VCaP (cell line): ENCODE results near the gene HSD11B1.

Source experiments
- H3K27ac ChIP-seq: fragments of 450-650 bp; 2 replicates; pipeline ENCODE4 v1.5.1; 2017
- TF ChIP-seq, protein P1 (sequence below): fragments of 450-650 bp; conservative IDR thresholded peaks from 2 replicates; pipeline ENCODE4 v1.5.1; 2017; ENCODE audit warnings: mild to moderate bottlenecking, moderate library complexity

HSD11B1 gene

DNA sequence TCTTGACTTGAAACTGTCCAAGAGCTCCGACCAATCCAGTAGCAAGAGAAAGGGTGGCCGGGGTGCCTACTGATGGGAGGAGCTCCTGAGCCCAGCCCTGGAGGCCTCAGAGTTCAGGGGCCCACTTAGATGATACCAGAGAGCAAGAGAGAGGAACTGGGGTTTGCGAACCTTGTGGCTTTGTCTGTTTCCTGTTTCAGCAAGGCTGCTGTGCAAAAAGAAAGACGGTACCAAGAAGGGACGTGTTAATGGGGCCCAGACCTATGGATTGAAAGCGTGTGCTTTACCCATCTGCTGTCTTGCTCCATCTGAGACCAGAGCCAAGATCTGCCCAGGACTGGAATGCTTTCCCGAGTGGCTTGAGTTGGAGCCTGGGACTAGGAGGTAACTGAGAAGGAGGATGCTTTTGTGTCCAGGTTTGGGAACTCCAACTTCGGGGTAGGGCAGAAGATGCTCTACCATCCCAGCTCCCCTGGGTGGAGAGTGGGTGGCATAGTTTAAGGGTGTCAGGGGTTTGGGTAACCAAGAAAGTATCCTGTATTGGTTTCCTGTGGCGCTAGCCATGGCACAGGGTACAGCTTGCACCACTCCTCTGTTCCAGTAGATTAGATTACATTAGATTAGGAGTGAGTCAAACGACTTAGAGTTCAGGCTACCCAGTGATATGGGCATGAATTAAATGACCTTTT lies 51.4 kb downstream of the HSD11B1 start, which contains the start of gene TRAF3IP3:
TSS of gene TRAF3IP3 (plus strand) at position 128 of the 689 bp plus-strand sequence. CDS start 3,987 bp downstream, outside the sequence.
- TF ChIP-seq, protein P1, sequence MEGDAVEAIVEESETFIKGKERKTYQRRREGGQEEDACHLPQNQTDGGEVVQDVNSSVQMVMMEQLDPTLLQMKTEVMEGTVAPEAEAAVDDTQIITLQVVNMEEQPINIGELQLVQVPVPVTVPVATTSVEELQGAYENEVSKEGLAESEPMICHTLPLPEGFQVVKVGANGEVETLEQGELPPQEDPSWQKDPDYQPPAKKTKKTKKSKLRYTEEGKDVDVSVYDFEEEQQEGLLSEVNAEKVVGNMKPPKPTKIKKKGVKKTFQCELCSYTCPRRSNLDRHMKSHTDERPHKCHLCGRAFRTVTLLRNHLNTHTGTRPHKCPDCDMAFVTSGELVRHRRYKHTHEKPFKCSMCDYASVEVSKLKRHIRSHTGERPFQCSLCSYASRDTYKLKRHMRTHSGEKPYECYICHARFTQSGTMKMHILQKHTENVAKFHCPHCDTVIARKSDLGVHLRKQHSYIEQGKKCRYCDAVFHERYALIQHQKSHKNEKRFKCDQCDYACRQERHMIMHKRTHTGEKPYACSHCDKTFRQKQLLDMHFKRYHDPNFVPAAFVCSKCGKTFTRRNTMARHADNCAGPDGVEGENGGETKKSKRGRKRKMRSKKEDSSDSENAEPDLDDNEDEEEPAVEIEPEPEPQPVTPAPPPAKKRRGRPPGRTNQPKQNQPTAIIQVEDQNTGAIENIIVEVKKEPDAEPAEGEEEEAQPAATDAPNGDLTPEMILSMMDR = no peak
- H3K27ac ChIP-seq = no peak within 1 kb of the TSS

DNA sequence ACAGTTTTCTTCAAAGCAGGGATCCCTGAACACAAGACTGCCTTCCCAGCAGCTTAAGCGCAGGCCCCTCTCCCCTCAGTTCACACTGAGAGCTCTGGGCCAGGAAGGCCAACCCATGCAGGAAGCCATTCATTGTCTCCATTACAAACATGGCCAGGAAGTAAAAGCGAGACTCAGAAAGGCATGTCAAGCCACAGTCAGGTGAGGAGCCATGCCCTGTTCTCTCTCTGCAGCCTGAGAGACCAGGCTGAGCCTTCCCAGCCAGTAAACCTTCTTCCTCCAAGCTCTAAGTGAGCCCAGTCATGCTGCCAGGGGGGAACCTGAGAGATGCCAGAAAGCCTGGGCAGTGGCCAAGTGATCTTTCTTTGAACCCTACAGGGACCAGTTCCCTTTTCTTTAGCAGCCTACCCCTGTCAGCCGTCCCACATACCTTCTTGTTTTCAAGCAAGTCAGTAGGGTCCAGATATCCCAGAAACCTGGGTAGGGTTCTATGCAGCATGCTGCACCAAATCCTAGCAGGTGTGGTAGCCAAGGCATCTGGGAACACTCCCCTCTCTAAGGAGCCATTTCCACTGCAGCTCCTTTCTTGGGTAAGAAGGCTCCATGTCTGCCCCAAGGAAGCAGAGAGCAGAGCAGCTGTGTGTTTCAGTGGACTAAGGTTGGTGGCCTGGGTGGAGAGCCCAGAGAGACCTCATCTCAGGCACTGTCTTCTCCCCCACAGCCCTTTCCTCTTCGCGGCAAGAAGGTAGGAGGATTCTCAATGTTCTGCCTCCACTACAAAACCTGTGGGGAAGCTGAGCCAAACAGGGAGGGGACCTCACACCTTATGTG lies 52.2 kb downstream of the HSD11B1 start:
- H3K27ac ChIP-seq = no peak overlapping the region
- TF ChIP-seq, protein P1 = no peak

DNA sequence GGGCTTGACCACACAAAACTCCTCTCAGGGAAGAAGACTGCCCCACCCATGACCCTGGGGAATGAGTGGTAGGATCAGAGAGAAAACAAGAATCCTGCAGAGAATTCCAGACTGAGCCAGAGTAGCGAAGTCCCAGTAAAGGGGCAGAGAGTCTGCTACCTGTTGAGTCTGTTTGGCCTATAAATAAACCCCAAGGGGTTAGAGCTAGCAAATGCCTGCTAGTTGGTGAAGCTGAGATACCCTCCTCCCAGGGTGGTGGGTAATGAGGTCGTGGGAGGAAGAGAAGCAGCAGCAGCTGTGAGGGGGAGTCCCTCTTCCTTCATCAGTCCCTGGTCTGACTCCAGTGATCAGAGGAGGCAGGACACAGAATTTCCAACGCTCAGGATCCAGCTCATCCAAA lies 53.8 kb downstream of the HSD11B1 start:
- TF ChIP-seq, protein P1 = no peak
- H3K27ac ChIP-seq = no peak overlapping the region

DNA sequence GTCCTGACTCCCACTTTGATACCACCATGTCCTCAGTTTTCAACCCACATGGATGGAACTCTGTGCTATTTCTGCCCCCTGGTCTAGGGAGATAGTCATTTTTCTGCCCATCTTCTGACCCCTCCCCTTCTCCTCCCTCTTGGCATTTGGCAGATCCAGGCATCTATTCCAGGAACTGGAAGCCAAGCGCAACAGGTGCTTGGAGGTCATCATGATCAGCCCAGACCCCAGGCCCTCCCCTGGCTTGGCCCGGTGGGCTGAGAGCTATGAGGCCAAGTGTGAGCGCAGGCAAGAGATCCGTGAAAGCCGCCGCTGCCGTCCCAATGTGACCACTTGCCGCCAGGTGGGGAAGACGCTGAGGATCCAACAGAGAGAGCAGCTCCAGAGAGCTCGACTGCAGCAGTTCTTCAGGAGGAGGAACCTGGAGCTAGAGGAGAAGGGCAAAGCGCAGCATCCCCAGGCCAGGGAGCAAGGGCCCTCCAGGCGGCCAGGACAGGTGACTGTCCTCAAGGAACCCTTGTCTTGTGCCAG lies 55.2 kb downstream of the HSD11B1 start:
- no peak overlapping the region for H3K27ac ChIP-seq
- TF ChIP-seq, protein P1 = no peak

DNA sequence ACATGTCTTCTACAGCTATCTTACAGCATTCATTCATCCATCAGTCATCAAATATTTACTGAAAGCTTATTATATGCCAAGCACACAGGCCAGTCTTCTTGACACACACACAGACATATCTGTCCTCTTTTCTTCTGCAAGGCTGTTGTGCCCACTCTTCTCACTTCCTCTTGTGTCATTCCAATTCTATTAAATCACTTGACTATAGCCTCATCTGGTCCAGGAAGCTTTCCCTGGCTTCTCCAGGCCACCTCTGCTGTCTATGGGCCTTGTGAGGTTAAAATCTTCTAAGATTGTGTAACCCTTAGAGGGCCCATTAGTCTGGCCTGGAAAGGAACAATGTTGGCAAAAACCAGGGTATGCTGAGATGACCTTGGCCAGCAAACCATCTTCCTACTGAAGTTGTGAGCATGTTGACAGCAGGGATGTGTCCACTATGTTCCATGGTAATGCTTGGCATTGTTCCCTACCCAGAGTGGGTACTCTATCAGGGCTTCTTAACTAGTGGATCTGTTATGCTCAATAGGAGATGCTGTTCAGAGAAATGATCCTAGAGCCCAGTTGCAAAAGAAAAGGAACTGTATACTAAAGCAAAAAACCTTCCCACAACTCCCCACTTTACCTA lies 56.5 kb downstream of the HSD11B1 start:
- TF ChIP-seq, protein P1 = no peak
- no peak overlapping the region for H3K27ac ChIP-seq

DNA sequence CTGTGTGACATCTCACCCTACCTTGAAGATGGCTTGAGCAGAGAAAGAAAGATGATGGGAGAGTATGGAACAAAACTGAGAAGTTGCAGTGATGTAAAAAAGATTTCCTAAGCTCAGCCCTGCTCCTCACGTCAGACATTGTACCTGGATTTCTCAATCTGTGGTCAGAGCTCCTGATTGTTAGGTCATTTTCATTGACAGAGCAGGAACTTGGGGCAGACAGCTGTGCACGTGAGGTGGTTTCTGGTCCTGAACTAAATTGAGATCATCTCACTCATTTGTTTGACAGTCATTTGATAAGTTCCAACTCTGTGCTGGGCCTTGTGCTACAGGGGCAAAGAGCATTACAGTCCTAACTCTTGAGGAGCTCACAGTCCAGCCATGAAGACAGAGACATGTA lies 61.4 kb downstream of the HSD11B1 start:
- no peak overlapping the region for H3K27ac ChIP-seq
- TF ChIP-seq, protein P1 = no peak

DNA sequence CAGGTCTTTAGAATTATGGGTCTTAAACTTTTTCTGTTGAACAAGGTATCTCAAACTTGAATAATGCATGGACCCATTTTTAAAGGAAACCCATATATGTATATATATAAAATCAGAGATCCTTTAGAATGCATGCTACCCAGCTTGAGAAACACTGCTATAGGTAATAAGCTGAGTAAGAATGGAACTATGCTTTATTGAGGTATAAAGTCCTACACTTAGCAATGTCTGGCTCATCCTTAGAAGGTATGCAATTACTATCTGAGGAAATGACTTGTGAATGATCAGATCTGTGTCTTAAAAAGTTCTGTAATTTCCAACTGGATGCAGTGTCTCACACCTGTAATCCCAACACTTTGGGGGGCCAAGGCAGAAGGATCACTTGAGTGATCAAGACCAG lies 62.5 kb downstream of the HSD11B1 start:
- H3K27ac ChIP-seq = no peak overlapping the region
- TF ChIP-seq, protein P1 = no peak
